Loucy (cell line): ENCODE measurements around the gene UNC93A.

Source experiments
- EZH2phosphoT487 ChIP-seq: fragments of 200-600 bp; IDR thresholded peaks from 2 replicates; pipeline ENCODE4 v1.6.1; 2018; ENCODE audit warnings: antibody characterized with exemption, mild to moderate bottlenecking, moderate library complexity, borderline replicate concordance
- TF ChIP-seq, protein P1 (sequence below): fragments of 200-600 bp; sonication (generic); conservative IDR thresholded peaks from 2 replicates; pipeline ENCODE4 v1.5.1; 2014; ENCODE audit warnings: mild to moderate bottlenecking, antibody characterized with exemption, low read length

DNA sequence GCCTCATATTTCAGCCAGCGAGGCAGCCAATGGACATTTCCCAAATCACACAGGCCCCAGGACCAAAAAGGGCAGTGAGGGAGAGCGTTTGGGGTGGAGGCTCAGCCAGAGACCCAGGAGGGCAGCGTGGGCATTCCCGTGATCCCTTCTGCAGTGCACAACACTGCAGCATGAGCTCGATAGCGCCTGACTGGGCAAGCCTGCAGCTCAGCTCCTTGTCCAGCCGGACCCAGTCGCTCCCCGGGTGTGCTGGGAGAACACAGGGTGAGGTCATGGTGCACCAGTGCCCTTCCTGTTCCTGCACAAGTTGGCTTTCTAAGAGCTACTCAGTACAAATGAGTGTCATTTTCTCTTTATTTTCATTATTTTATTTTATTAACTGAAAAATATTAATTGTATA, 39.6 kb downstream of the UNC93A start:
- TF ChIP-seq, protein P1, sequence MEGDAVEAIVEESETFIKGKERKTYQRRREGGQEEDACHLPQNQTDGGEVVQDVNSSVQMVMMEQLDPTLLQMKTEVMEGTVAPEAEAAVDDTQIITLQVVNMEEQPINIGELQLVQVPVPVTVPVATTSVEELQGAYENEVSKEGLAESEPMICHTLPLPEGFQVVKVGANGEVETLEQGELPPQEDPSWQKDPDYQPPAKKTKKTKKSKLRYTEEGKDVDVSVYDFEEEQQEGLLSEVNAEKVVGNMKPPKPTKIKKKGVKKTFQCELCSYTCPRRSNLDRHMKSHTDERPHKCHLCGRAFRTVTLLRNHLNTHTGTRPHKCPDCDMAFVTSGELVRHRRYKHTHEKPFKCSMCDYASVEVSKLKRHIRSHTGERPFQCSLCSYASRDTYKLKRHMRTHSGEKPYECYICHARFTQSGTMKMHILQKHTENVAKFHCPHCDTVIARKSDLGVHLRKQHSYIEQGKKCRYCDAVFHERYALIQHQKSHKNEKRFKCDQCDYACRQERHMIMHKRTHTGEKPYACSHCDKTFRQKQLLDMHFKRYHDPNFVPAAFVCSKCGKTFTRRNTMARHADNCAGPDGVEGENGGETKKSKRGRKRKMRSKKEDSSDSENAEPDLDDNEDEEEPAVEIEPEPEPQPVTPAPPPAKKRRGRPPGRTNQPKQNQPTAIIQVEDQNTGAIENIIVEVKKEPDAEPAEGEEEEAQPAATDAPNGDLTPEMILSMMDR: no peak
- TF ChIP-seq EZH2phosphoT487: no peak
